Loucy (cell line): ENCODE measurements around the gene FN3KRP.
"Not testable (repeated sequence)": the region's sequence is repeated elsewhere in the genome, so short reads cannot be mapped to it uniquely, and the experiment has no call there.

ENCODE experiments used
- H2AFZ ChIP-seq: fragments of 200-600 bp; sonication (generic); 2 replicates; pipeline ENCODE4 v1.6.0; 2016; ENCODE audit warnings: antibody characterized with exemption, mild to moderate bottlenecking, low read length, moderate library complexity
- H3F3A ChIP-seq: fragments of 200-600 bp; 2 replicates; pipeline ENCODE4 v1.6.0; 2016; ENCODE audit warnings: antibody characterized with exemption, low read depth, mild to moderate bottlenecking
- H3K27me3 ChIP-seq: fragments of 200-600 bp; sonication (generic); 2 replicates; pipeline ENCODE4 v1.6.1; 2014; ENCODE audit warnings: low read length, mild to moderate bottlenecking; ENCODE audit not compliant: insufficient read depth, poor library complexity, severe bottlenecking
- H3K36me3 ChIP-seq: fragments of 200-600 bp; sonication (generic); 2 replicates; pipeline ENCODE4 v1.6.1; 2016; ENCODE audit warnings: low read length; ENCODE audit not compliant: insufficient read depth
- H3K4me1 ChIP-seq: fragments of 200-600 bp; sonication (generic); 2 replicates; pipeline ENCODE4 v1.5.1; 2014; ENCODE audit warnings: low read length, mild to moderate bottlenecking; ENCODE audit not compliant: insufficient read depth, poor library complexity, severe bottlenecking
- H3K4me2 ChIP-seq: fragments of 200-600 bp; sonication (generic); 2 replicates; pipeline ENCODE4 v1.6.0; 2014; ENCODE audit warnings: antibody characterized with exemption, low read length, low read depth, mild to moderate bottlenecking; ENCODE audit not compliant: poor library complexity, severe bottlenecking
- H3K4me3 ChIP-seq: fragments of 200-600 bp; sonication (generic); 2 replicates; pipeline ENCODE4 v1.5.1; 2014; ENCODE audit warnings: low read length, mild to moderate bottlenecking, mixed read lengths; ENCODE audit not compliant: poor library complexity, severe bottlenecking
- H3K79me2 ChIP-seq: fragments of 200-600 bp; sonication (generic); 2 replicates; pipeline ENCODE4 v1.6.1; 2014; ENCODE audit warnings: low read length; ENCODE audit not compliant: insufficient read depth
- H3K9ac ChIP-seq: fragments of 200-600 bp; sonication (generic); 2 replicates; pipeline ENCODE4 v1.6.0; 2014; ENCODE audit warnings: mild to moderate bottlenecking, low read depth, low read length, moderate library complexity; ENCODE audit not compliant: poor library complexity, severe bottlenecking
- H3K9me2 ChIP-seq: fragments of 200-600 bp; sonication (generic); replicated peaks from 2 replicates; pipeline ENCODE4 v1.6.1; 2016; ENCODE audit warnings: low read depth, low read length, mixed read lengths
- H3K9me3 ChIP-seq: fragments of 200-600 bp; sonication (generic); 2 replicates; pipeline ENCODE4 v1.6.1; 2014; ENCODE audit warnings: mild to moderate bottlenecking, antibody characterized with exemption, low read length, low read depth; ENCODE audit not compliant: insufficient read depth
- H4K20me1 ChIP-seq: fragments of 200-600 bp; sonication (generic); 2 replicates; pipeline ENCODE4 v1.6.0; 2014; ENCODE audit warnings: antibody characterized with exemption, low read length, mild to moderate bottlenecking; ENCODE audit not compliant: insufficient read depth, poor library complexity, severe bottlenecking
- CTCF ChIP-seq: fragments of 200-600 bp; sonication (generic); conservative IDR thresholded peaks from 2 replicates; pipeline ENCODE4 v1.5.1; 2014; ENCODE audit warnings: mild to moderate bottlenecking, antibody characterized with exemption, low read length
- EZH2phosphoT487 ChIP-seq: fragments of 200-600 bp; IDR thresholded peaks from 2 replicates; pipeline ENCODE4 v1.6.1; 2018; ENCODE audit warnings: antibody characterized with exemption, mild to moderate bottlenecking, moderate library complexity, borderline replicate concordance

The FN3KRP gene

GRCh38 chr17:82772026-82772425 is 55.5 kb downstream of the FN3KRP start:
- peaks cover 10% of the 10 kb centered on the region; the same call in 1 of the 2 replicates for H3K79me2 ChIP-seq
- H3K27me3 ChIP-seq = no peaks in the 10 kb centered on the region
- H3K4me2 ChIP-seq = no peak overlapping the region
- no peak for TF ChIP-seq EZH2phosphoT487
- no peak for TF ChIP-seq CTCF
- no peaks in the 10 kb centered on the region; the same call in 1 of the 2 replicates for H3F3A ChIP-seq
- H4K20me1 ChIP-seq = peaks cover 18% of the 10 kb centered on the region
- H3K4me1 ChIP-seq = peaks cover 18% of the 10 kb centered on the region
- H2AFZ ChIP-seq = no peak overlapping the region
- H3K36me3 ChIP-seq = peaks cover 69% of the 10 kb centered on the region; the same call in 1 of the 2 replicates
- no peak overlapping the region for H3K9ac ChIP-seq
- H3K4me3 ChIP-seq = no peak overlapping the region
- no peaks in the 10 kb centered on the region for H3K9me3 ChIP-seq
- H3K9me2 ChIP-seq = no peaks in the 10 kb centered on the region

GRCh38 chr17:82774456-82774855 is 58.0 kb downstream of the FN3KRP start:
- H3K9me3 ChIP-seq, H2AFZ ChIP-seq, H3K9ac ChIP-seq, H3K27me3 ChIP-seq, H3K9me2 ChIP-seq, H3K4me3 ChIP-seq, H3F3A ChIP-seq: not testable (repeated sequence)
- H3K4me2 ChIP-seq = peak overlapping the region; percentile 63
- H3K79me2 ChIP-seq = peaks cover 15% of the 10 kb centered on the region; the same call in 1 of the 2 replicates
- peaks cover 47% of the 10 kb centered on the region; the same call in 1 of the 2 replicates for H3K36me3 ChIP-seq
- H4K20me1 ChIP-seq = peaks cover 21% of the 10 kb centered on the region
- peaks cover 18% of the 10 kb centered on the region for H3K4me1 ChIP-seq

GRCh38 chr17:82775001-82775823 is 58.7 kb downstream of the FN3KRP start:
- Histone ChIP-seq H3K9ac (peak overlapping the region; percentile 11), H2AFZ (no peak overlapping the region), H3K4me3 (peak overlapping the region; percentile 22), H3K36me3 (peaks cover 39% of the 10 kb centered on the region; the same call in 1 of the 2 replicates), H3K9me2 (no peaks in the 10 kb centered on the region), H3K9me3 (no peaks in the 10 kb centered on the region), H3F3A (no peaks in the 10 kb centered on the region; the same call in 1 of the 2 replicates), H3K4me1 (peaks cover 18% of the 10 kb centered on the region), H4K20me1 (peaks cover 21% of the 10 kb centered on the region), H3K79me2 (peaks cover 22% of the 10 kb centered on the region; the same call in 1 of the 2 replicates), H3K27me3 (no peaks in the 10 kb centered on the region), H3K4me2 (peak overlapping the region; percentile 63)
- TF ChIP-seq CTCF (peak; percentile 73), EZH2phosphoT487 (no peak)
